GM13977 (cell line): ENCODE results near the gene SLC16A5.
"Not testable (repeated sequence)": the region's sequence is repeated elsewhere in the genome, so short reads cannot be mapped to it uniquely, and the experiment has no call there.

Source experiments
- DNase-seq: peaks from one replicate; pipeline ENCODE4 v3.0.0; 2012; ENCODE audit warnings: low spot score
- in situ Hi-C: fragments of 300-500 bp; cut with MboI; formaldehyde crosslinking; loops from one replicate; pipeline ENCODE4 v1.12.0; 2022; ENCODE audit warnings: low sequenced_read_pairs, low pct_unique_long_range_greater_than_20kb, mixed read lengths, inconsistent platforms; ENCODE audit not compliant: unreplicated experiment
- TF ChIP-seq, protein P1 (sequence below): IDR thresholded peaks from 2 replicates; pipeline ENCODE4 v1.5.1; 2012; ENCODE audit warnings: mild to moderate bottlenecking, control low read depth; ENCODE audit not compliant: insufficient read depth; ENCODE audit errors: extremely low read depth, missing control alignments

Gene SLC16A5

GRCh38 chr17:75126954-75127353 is 39.2 kb downstream of the SLC16A5 start:
- no peak for DNase-seq
- in situ Hi-C loops = no loop called here
- TF ChIP-seq, protein P1, sequence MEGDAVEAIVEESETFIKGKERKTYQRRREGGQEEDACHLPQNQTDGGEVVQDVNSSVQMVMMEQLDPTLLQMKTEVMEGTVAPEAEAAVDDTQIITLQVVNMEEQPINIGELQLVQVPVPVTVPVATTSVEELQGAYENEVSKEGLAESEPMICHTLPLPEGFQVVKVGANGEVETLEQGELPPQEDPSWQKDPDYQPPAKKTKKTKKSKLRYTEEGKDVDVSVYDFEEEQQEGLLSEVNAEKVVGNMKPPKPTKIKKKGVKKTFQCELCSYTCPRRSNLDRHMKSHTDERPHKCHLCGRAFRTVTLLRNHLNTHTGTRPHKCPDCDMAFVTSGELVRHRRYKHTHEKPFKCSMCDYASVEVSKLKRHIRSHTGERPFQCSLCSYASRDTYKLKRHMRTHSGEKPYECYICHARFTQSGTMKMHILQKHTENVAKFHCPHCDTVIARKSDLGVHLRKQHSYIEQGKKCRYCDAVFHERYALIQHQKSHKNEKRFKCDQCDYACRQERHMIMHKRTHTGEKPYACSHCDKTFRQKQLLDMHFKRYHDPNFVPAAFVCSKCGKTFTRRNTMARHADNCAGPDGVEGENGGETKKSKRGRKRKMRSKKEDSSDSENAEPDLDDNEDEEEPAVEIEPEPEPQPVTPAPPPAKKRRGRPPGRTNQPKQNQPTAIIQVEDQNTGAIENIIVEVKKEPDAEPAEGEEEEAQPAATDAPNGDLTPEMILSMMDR = no peak

DNA sequence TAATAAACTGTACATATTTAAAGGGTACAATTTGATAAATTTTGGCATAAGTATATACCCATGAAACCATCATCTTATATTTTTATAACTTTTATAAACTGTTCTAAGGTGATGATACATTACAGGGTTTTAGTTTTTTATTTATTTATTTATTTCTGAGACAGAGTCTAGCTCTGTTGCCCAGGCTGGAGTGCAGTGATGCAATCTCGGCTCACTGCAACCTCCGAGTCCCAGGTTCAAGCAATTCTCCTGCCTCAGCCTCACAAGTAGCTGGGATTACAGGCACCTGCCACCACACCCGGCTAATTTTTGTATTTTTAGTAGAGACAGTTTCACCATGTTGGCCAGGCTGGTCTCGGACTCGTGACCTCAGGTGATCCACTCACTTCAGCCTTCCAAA is 40.2 kb downstream of the SLC16A5 start:
- DNase-seq, in situ Hi-C loops: not testable (repeated sequence)

GRCh38 chr17:75128694-75129505 is 41.1 kb downstream of the SLC16A5 start:
- DNase-seq = no peak
- in situ Hi-C loops = no loop called here
- TF ChIP-seq, protein P1 = no peak

DNA sequence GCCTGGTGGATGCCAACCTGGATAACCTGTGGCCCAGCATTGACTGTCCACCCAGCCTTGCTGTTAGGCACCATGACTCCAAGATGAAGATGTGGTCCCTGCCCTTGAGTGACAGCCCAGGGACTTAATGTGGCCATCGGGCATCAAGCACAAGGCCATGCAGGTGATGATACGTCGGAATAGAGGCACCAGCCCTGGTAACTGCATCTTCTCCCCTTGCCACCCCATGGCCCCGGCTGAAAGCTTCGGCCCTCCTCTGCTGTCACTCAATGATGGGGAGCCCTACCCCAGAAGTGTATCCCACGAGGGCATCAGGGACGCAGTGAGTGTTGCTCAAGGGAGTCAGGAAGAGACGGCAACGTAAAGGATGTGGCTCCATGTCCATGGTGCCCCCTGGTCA is 41.8 kb downstream of the SLC16A5 start:
- DNase-seq = no peak
- TF ChIP-seq, protein P1 = no peak
- in situ Hi-C loops = no loop called here

- in situ Hi-C loops = no loop called here
- DNase-seq = no peak
- TF ChIP-seq, protein P1 = no peak
Observed at GRCh38 chr17:75130059-75130631, 42.4 kb downstream of the SLC16A5 start.

DNA sequence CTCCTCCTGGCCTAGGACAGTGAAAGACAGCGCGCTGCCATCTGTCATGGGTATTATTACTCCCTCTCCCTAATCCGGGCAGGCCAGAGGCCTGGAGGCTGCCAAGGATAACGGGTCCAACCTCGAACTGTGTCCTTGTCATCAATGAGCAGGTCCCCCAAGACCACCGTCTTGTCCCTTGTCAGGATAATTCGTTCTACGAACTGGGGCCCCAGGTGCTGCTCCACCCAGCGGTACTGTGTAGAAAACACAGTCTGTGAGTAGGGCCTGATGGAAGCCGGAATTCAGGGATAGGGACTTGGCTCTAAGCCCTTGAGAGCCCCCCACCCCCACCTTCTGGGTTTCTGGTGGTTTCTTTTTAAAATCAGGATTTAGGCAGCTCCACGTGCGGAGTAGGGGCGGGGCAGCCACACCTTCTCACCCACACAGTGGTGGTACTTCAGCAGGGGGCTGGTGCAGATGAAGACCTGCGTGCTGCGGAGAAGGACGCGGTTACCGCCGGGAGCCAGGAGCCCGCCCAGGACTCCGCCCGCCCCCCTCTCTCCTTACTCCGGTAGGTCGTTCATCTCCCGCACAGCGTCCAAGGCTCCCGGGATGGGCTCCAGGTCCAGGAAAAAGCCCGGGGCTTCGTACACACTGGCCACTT is 43.0 kb downstream of the SLC16A5 start:
- in situ Hi-C loops = no loop called here
- TF ChIP-seq, protein P1 = peak; percentile 64
- peak; percentile 68 for DNase-seq
